Smooth muscle cell (in vitro differentiated cells): ENCODE results near the gene KLHL1. TPM values are rescaled to one million over a fixed set of nuclear protein-coding genes. Genes with fewer than 3 reads are reported as not detected.

Experiments
- DNase-seq: peaks from one replicate; lab custom pipeline; 2025; ENCODE audit not compliant: unreplicated experiment; lab: John Stamatoyannopoulos, UW
- H2AFZ ChIP-seq: fragments of 200-600 bp; sonication (generic); 2 replicates; pipeline ENCODE4 v1.6.0; 2016; ENCODE audit warnings: antibody characterized with exemption, low read depth, mild to moderate bottlenecking
- H3F3A ChIP-seq: fragments of 200-600 bp; sonication (generic); 2 replicates; pipeline ENCODE4 v1.6.0; 2017; ENCODE audit warnings: antibody characterized with exemption, low read depth
- H3K27ac ChIP-seq: fragments of 200-600 bp; sonication (generic); 2 replicates; pipeline ENCODE4 v1.5.1; 2016; ENCODE audit warnings: low read depth, mild to moderate bottlenecking
- H3K27me3 ChIP-seq: fragments of 200-600 bp; sonication (generic); 2 replicates; pipeline ENCODE4 v1.6.1; 2016; ENCODE audit warnings: low read depth, mild to moderate bottlenecking
- H3K36me3 ChIP-seq: fragments of 200-600 bp; sonication (generic); 2 replicates; pipeline ENCODE4 v1.5.1; 2016; ENCODE audit warnings: low read depth
- H3K4me1 ChIP-seq: fragments of 200-600 bp; sonication (generic); 2 replicates; pipeline ENCODE4 v1.5.1; 2016; ENCODE audit warnings: low read depth
- H3K4me2 ChIP-seq: fragments of 200-600 bp; sonication (generic); 2 replicates; pipeline ENCODE4 v1.6.0; 2016; ENCODE audit warnings: mild to moderate bottlenecking
- H3K4me3 ChIP-seq: fragments of 200-600 bp; sonication (generic); 2 replicates; pipeline ENCODE4 v1.5.1; 2016; ENCODE audit warnings: mild to moderate bottlenecking
- H3K79me2 ChIP-seq: fragments of 200-600 bp; sonication (generic); 2 replicates; pipeline ENCODE4 v1.6.0; 2016; ENCODE audit warnings: low read depth, mild to moderate bottlenecking
- H3K9ac ChIP-seq: fragments of 200-600 bp; sonication (generic); 2 replicates; pipeline ENCODE4 v1.6.0; 2016; ENCODE audit warnings: low read depth
- H3K9me3 ChIP-seq: fragments of 200-600 bp; sonication (generic); replicated peaks from 2 replicates; pipeline ENCODE4 v1.5.1; 2016; ENCODE audit warnings: low read depth
- H4K20me1 ChIP-seq: fragments of 200-600 bp; sonication (generic); 2 replicates; pipeline ENCODE4 v1.6.0; 2016; ENCODE audit warnings: low read depth
- WGBS: methylation state at CpG from one replicate; pipeline ENCODE4 v1.1.7; 2016; ENCODE audit warnings: low lambda C conversion rate; 5-methylcytosine and 5-hydroxymethylcytosine counted together
- polyA plus RNA-seq: library from polyadenylated mRNA; unstranded; fragments of >200 nt; fragmentation: Nextera tagmentation; extraction: Ambion mirVana; gene quantifications from 2 replicates; pipeline ENCODE4 v1.2.1, GENCODE V29; 2016
- total RNA-seq: library from RNA; depleted of rRNA; stranded (reverse); fragments of >200 nt; gene quantifications from 2 replicates; pipeline ENCODE4 v1.2.3, GENCODE V29; 2014
- TF ChIP-seq, protein P1 (sequence below): fragments of 200-600 bp; sonication (generic); IDR thresholded peaks from 2 replicates; pipeline ENCODE4 v1.5.1; 2017; ENCODE audit warnings: borderline replicate concordance, mild to moderate bottlenecking, antibody characterized with exemption; ENCODE audit not compliant: insufficient read depth, poor library complexity, severe bottlenecking

Gene KLHL1
- total and polyA plus RNA-seq, 2 experiments from 2014 or later: not detected

DNA sequence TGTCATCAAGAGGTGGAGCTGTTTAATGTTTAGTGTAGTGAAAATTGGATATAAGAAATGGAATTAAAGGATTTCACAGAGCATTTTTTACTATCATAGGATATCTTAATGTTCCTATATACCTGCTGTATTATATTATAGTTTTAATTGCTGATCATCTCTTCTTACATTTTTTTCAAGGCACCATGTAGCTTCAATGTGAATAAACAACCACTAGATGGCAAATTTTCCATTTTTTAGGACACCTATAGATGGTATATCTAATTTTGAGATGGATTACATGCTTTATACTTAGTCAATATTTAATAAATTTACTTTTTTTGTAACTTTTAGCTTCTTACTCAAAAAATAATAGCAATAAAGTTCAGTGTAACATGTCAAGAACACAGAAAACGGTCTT lies 9.6 kb downstream of the KLHL1 start:
- TF ChIP-seq, protein P1, sequence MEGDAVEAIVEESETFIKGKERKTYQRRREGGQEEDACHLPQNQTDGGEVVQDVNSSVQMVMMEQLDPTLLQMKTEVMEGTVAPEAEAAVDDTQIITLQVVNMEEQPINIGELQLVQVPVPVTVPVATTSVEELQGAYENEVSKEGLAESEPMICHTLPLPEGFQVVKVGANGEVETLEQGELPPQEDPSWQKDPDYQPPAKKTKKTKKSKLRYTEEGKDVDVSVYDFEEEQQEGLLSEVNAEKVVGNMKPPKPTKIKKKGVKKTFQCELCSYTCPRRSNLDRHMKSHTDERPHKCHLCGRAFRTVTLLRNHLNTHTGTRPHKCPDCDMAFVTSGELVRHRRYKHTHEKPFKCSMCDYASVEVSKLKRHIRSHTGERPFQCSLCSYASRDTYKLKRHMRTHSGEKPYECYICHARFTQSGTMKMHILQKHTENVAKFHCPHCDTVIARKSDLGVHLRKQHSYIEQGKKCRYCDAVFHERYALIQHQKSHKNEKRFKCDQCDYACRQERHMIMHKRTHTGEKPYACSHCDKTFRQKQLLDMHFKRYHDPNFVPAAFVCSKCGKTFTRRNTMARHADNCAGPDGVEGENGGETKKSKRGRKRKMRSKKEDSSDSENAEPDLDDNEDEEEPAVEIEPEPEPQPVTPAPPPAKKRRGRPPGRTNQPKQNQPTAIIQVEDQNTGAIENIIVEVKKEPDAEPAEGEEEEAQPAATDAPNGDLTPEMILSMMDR: peak; percentile 55
- no peak for DNase-seq
- Histone ChIP-seq H3F3A (no peaks in the 10 kb centered on the region), H3K79me2 (no peaks in the 10 kb centered on the region), H3K4me1 (no peaks in the 10 kb centered on the region), H4K20me1 (no peaks in the 10 kb centered on the region), H3K9ac (no peak overlapping the region), H3K27me3 (peaks cover 12% of the 10 kb centered on the region), H3K27ac (no peak overlapping the region), H3K9me3 (no peaks in the 10 kb centered on the region), H2AFZ (no peak overlapping the region), H3K4me3 (no peak overlapping the region), H3K4me2 (no peak overlapping the region), H3K36me3 (no peaks in the 10 kb centered on the region)
- WGBS: 47% methylated on average over 1 of the region's 1 CpG

DNA sequence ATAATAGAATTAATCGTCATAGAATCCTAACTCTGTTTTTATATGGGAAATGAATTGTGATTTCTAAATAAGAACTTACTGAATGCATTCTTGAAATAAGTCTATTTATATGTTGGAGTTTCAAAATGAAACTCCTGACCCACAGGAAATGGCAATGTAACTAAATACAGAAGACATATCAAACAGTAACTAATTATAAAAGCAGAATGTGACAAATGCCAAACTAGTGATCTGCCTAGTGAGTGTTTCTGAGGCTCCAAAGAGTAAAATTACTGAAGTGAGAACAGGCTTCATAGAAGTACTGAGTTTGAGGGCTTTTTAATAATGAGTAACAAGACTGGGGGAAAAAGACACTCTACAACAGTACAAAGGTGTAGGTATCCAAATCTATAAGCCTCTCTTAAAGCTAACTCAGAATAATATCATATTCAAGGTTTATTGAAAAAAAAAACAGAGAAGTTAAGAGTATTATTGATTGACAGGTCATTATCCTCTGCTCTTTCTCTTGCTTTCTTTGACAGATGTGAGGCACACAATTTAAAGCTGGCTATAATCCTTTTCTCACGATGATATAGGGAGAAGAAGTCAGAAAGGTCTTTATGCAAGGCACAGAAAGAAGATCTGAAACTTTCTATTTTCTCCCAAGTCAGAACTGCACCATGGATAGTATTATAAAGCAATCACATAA lies 18.1 kb downstream of the KLHL1 start:
- H3K4me2 ChIP-seq: no peak overlapping the region
- TF ChIP-seq, protein P1: no peak
- DNase-seq: no peak
- H3K4me3 ChIP-seq: no peak overlapping the region
- no peak overlapping the region for H2AFZ ChIP-seq
- H4K20me1 ChIP-seq: no peaks in the 10 kb centered on the region
- WGBS: 81% methylated on average over 2 of the region's 2 CpGs
- no peak overlapping the region for H3K27ac ChIP-seq
- H3K27me3 ChIP-seq: no peaks in the 10 kb centered on the region
- no peaks in the 10 kb centered on the region for H3K36me3 ChIP-seq
- H3K9me3 ChIP-seq: no peaks in the 10 kb centered on the region
- no peaks in the 10 kb centered on the region for H3K4me1 ChIP-seq
- no peaks in the 10 kb centered on the region for H3F3A ChIP-seq
- H3K9ac ChIP-seq: no peak overlapping the region
- H3K79me2 ChIP-seq: no peaks in the 10 kb centered on the region

DNA sequence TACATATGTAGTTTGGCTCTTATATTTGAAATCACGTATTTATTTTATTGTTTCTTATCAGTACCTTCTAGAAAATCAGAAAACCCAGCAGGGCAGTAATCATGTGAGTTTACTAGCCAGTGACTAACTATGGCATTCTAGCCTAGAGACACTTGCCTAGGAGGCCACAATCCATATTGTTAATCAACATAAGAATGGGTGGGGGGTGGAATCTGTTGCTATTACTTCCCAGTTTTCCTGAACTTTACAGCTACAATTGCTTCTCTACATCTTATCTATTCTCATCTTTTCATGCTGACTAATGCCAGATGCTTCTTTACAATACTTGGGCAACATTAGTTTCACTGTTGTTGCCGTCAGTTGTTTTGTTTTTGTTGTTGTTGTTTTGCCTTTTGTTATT lies 19.3 kb downstream of the KLHL1 start:
- no peaks in the 10 kb centered on the region for H3K4me1 ChIP-seq
- no peaks in the 10 kb centered on the region for H3K9me3 ChIP-seq
- H3K4me2 ChIP-seq: no peak overlapping the region
- H3K27me3 ChIP-seq: no peaks in the 10 kb centered on the region
- H3K27ac ChIP-seq: no peak overlapping the region
- no peak overlapping the region for H3K4me3 ChIP-seq
- TF ChIP-seq, protein P1: no peak
- no peaks in the 10 kb centered on the region for H3F3A ChIP-seq
- 54% methylated on average over 2 of the region's 2 CpGs for WGBS
- no peak for DNase-seq
- H3K79me2 ChIP-seq: no peaks in the 10 kb centered on the region
- no peaks in the 10 kb centered on the region for H3K36me3 ChIP-seq
- H4K20me1 ChIP-seq: no peaks in the 10 kb centered on the region
- H3K9ac ChIP-seq: no peak overlapping the region
- H2AFZ ChIP-seq: no peak overlapping the region

DNA sequence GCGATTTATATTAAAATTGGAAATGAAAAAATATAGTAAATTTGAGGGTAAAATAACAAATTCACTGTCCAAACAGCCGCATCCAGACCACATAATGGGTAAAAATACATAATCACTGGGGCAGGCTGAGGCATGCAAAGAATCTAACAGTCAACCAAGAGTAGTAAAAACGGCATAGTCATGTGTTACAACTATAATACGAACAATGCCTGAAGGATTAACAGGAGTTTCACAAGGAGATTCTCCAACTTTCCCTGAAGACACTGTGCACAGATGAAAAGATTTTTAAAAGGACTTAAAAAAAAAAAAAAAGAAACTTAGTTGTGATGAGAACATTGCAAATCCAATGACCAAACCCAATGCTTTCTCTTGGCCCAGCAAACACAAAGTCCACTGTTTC lies 21.0 kb downstream of the KLHL1 start:
- 69% methylated on average over 4 of the region's 4 CpGs for WGBS
- no peaks in the 10 kb centered on the region for H3K9me3 ChIP-seq
- no peak overlapping the region for H3K9ac ChIP-seq
- H4K20me1 ChIP-seq: no peaks in the 10 kb centered on the region
- H3F3A ChIP-seq: no peaks in the 10 kb centered on the region
- H3K4me2 ChIP-seq: no peak overlapping the region
- H2AFZ ChIP-seq: no peak overlapping the region
- H3K79me2 ChIP-seq: no peaks in the 10 kb centered on the region
- H3K4me3 ChIP-seq: no peak overlapping the region
- no peaks in the 10 kb centered on the region for H3K4me1 ChIP-seq
- TF ChIP-seq, protein P1: no peak
- H3K36me3 ChIP-seq: no peaks in the 10 kb centered on the region
- no peak for DNase-seq
- no peaks in the 10 kb centered on the region for H3K27me3 ChIP-seq
- no peak overlapping the region for H3K27ac ChIP-seq
